Left ventricle myocardium inferior (tissue), 1 donor: ENCODE results near the gene SAMHD1. TPM values are rescaled to one million over a fixed set of nuclear protein-coding genes. Genes with fewer than 3 reads are reported as not detected.
"Not testable (repeated sequence)": the region's sequence is repeated elsewhere in the genome, so short reads cannot be mapped to it uniquely, and the experiment has no call there.

ENCODE experiments used
- DNase-seq: peaks from one replicate; pipeline ENCODE4 v3.0.0-alpha.2; 2020
- H3K27ac ChIP-seq: fragments of 200-600 bp; replicated peaks from 2 replicates; pipeline ENCODE4 v1.8.0; 2021
- H3K27me3 ChIP-seq: fragments of 200-600 bp; 2 replicates; pipeline ENCODE4 v1.8.0; 2021; ENCODE audit warnings: low read depth
- H3K36me3 ChIP-seq: fragments of 200-600 bp; 2 replicates; pipeline ENCODE4 v1.8.0; 2021
- H3K4me1 ChIP-seq: fragments of 200-600 bp; 2 replicates; pipeline ENCODE4 v1.8.0; 2021
- H3K4me3 ChIP-seq: fragments of 200-600 bp; 2 replicates; pipeline ENCODE4 v1.8.0; 2021; ENCODE audit warnings: mild to moderate bottlenecking, moderate library complexity
- H3K9me3 ChIP-seq: fragments of 200-600 bp; replicated peaks from 2 replicates; pipeline ENCODE4 v1.8.0; 2021
- CTCF ChIP-seq: fragments of 200-600 bp; IDR thresholded peaks from 2 replicates; pipeline ENCODE4 v1.8.0; 2021; ENCODE audit warnings: antibody characterized with exemption, mild to moderate bottlenecking, borderline replicate concordance
- intact Hi-C: fragments of 100-400 bp; cut with micrococcal nuclease; formaldehyde crosslinking; loops from one replicate; pipeline ENCODE4 v1.11.0; 2022
- total RNA-seq: library from RNA; stranded (reverse); fragmentation: NEBNext Ultra II Directional; extraction: Animal tissue kit (Norgen Biotek cat#: 25700); gene quantifications from one replicate; pipeline ENCODE4 v1.2.1, GENCODE V29; 2021
- donor health status: DM: no; HTN: yes; CAD: no; lungs with severe emphysema.

Gene SAMHD1
- total RNA-seq, 1 donor from 2014 or later: 37.8 TPM

GRCh38 chr20:36917240-36917639, 34.3 kb downstream of the SAMHD1 start:
- no peak overlapping the region for H3K4me3 ChIP-seq
- no peak for DNase-seq
- no peaks in the 10 kb centered on the region for H3K9me3 ChIP-seq
- H3K27ac ChIP-seq: no peak overlapping the region
- no peaks in the 10 kb centered on the region for H3K27me3 ChIP-seq
- intact Hi-C loops: no loop called here
- H3K4me1 ChIP-seq: no peaks in the 10 kb centered on the region
- H3K36me3 ChIP-seq: peaks cover 91% of the 10 kb centered on the region
- TF ChIP-seq CTCF: no peak

- no peak overlapping the region for H3K27ac ChIP-seq
- intact Hi-C loops: no loop called here
- H3K9me3 ChIP-seq: no peaks in the 10 kb centered on the region
- DNase-seq: no peak
- no peaks in the 10 kb centered on the region for H3K27me3 ChIP-seq
- no peaks in the 10 kb centered on the region for H3K4me1 ChIP-seq
- no peak overlapping the region for H3K4me3 ChIP-seq
- H3K36me3 ChIP-seq: peaks cover 93% of the 10 kb centered on the region
- no peak for TF ChIP-seq CTCF
Measured at GRCh38 chr20:36916199-36916598, 35.3 kb downstream of the SAMHD1 start.

- Histone ChIP-seq H3K4me3 (no peak overlapping the region), H3K4me1 (no peaks in the 10 kb centered on the region), H3K27ac (no peak overlapping the region), H3K9me3 (no peaks in the 10 kb centered on the region), H3K27me3 (no peaks in the 10 kb centered on the region), H3K36me3 (peaks cover 100% of the 10 kb centered on the region)
- intact Hi-C loops: no loop called here
- TF ChIP-seq CTCF: no peak
- DNase-seq: no peak
Measured at GRCh38 chr20:36908603-36909002, 42.9 kb downstream of the SAMHD1 start.

- intact Hi-C loops, H3K4me3 ChIP-seq, H3K4me1 ChIP-seq, H3K9me3 ChIP-seq, DNase-seq, H3K27ac ChIP-seq, H3K27me3 ChIP-seq: not testable (repeated sequence)
- H3K36me3 ChIP-seq: peaks cover 100% of the 10 kb centered on the region
Measured at GRCh38 chr20:36906086-36906485, 45.4 kb downstream of the SAMHD1 start.

GRCh38 chr20:36905566-36905965, 45.9 kb downstream of the SAMHD1 start:
- H3K9me3 ChIP-seq, H3K27me3 ChIP-seq, intact Hi-C loops, H3K4me1 ChIP-seq, H3K4me3 ChIP-seq, H3K27ac ChIP-seq, DNase-seq: not testable (repeated sequence)
- peaks cover 100% of the 10 kb centered on the region for H3K36me3 ChIP-seq

GRCh38 chr20:36904690-36905089, 46.8 kb downstream of the SAMHD1 start:
- peaks cover 100% of the 10 kb centered on the region for H3K36me3 ChIP-seq
- no peak for DNase-seq

More at GRCh38 chr20:36904690-36905089, 46.8 kb downstream of the SAMHD1 start:
- Histone ChIP-seq H3K27me3 (no peaks in the 10 kb centered on the region), H3K4me1 (no peaks in the 10 kb centered on the region), H3K4me3 (no peak overlapping the region), H3K9me3 (no peaks in the 10 kb centered on the region), H3K27ac (no peak overlapping the region)
- TF ChIP-seq CTCF: no peak
- intact Hi-C loops: no loop called here
